Astrocyte of the cerebellum (primary cell): ENCODE measurements around the gene SYN1.

ENCODE experiments used
- DNase-seq: peaks from one replicate; pipeline ENCODE4 v3.0.0-alpha.2; 2011; ENCODE audit warnings: low read depth
- H3K4me3 ChIP-seq: 2 replicates; pipeline ENCODE4 v1.5.1; 2011; ENCODE audit warnings: mild to moderate bottlenecking, low read depth, low read length, moderate library complexity
- CTCF ChIP-seq: IDR thresholded peaks from 2 replicates; pipeline ENCODE4 v1.5.1; 2012; ENCODE audit warnings: low read length, low read depth, moderate library complexity, mild to moderate bottlenecking; ENCODE audit errors: missing control alignments
- in situ Hi-C: cut with HindIII; loops from 2 replicates; pipeline ENCODE4 v1.10.0; 2017; ENCODE audit warnings: low sequenced_read_pairs

The SYN1 gene

DNA sequence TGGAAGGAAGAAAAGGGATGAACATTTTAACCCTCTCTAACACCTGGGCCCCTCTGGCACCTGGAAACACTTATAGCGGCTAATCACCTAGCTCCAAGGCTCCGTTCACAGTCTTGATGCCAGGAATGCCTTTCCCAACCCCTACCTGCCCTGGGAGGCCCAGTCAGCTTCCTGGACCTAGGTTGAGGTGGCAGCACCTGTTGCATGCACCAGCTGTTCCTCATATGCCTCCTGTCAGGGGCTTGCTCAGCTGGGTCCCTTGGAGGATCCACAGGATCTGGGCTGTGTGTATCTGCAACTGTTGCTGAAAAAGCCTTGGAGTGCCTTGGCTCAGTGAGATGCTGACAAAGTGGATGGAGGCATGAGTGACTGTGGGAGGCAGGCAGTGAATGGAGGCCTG lies 5.7 kb upstream of the SYN1 start:
- H3K4me3 ChIP-seq = no peak overlapping the region
- no peak for DNase-seq
- TF ChIP-seq CTCF = no peak
- in situ Hi-C loops = no loop called here

DNA sequence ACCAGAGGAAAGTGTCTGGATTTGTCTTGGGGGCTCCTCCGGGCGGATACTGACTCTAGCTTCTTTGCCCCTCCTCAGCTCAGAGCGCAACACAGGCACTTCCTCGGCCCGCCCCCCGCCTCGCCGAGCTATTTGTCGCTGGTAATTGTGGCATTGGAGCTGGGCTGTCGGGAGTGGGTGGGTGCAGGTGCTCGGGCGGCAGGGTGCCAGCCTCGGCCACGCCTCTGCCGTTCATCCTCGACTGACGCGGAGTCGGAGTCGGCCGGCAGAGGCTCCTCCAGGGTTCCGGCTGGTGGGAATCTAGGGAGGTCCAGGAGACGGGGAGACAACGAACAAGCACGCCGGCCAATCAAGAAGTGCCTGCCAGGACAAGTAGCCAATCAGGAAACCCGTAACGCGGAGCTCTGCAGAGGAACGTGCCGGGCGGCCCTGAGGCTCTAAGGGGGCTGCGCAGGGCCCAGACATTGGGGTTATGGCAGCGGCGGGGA lies 3.9 kb upstream of the SYN1 start:
- H3K4me3 ChIP-seq = peak overlapping the region; percentile 35
- DNase-seq = peak; percentile 33
- no peak for TF ChIP-seq CTCF
- in situ Hi-C loops = no loop called here

- H3K4me3 ChIP-seq = no peak overlapping the region
- DNase-seq = no peak
- TF ChIP-seq CTCF = no peak
- in situ Hi-C loops = no loop called here
Measured at GRCh38 chrX:47621851-47622250, 2.2 kb upstream of the SYN1 start.

GRCh38 chrX:47620303-47620685 lies 637 bp upstream of the SYN1 start:
- in situ Hi-C loops = no loop called here
- no peak for DNase-seq
- H3K4me3 ChIP-seq = no peak overlapping the region
- no peak for TF ChIP-seq CTCF

DNA sequence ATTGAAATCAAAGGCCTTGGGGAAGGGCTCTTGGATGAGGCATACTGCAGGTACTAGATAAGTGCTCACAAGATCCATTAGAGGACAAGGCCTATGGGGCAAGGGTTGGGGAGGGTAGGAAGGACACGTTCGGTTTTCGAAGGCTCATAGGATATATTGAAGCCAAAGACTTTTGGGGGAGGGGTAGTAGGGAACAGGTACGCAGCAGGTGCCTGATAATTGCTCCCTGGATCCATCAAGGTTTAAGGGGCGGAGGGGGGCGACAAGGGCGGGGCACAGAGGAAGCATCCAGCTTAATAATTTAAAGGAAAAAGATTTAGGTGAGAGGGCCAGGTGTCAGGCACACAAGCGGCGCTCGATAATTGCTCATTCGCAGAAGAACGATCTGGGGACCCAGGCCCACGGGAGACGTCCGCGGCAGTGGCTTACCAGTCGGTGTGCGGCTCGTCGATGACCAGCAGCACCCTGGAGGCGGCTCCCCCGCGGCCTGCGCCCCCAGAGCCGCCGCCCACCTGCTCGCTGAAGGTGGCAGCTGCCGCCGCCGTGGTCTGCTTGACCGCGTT lies 653 bp downstream of the SYN1 start:
- in situ Hi-C loops = no loop called here
- no peak for DNase-seq
- no peak for TF ChIP-seq CTCF
- H3K4me3 ChIP-seq = peak overlapping the region; percentile 32

DNA sequence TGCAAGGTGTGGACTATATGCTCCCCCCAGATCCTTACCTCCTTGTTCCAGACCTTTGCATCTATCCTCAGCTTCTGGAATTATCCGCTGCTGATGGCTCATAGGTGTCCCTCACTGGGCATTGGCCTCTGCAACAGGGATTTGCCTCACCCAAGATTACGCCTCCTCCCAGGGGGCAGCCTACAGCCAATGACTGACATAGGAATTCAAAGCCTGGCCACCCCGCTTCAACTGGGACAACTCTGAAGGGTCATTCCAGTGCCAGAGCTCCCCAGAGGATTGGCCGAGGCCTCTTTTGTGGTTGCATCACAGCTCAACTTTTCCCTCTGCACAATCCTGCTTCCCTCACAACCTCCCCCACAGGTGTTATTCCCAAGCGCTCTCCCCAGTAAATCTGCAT lies 5.0 kb downstream of the SYN1 start:
- H3K4me3 ChIP-seq = no peak overlapping the region
- in situ Hi-C loops = no loop called here
- no peak for TF ChIP-seq CTCF
- no peak for DNase-seq
